K562 (cell line): ENCODE measurements around the gene HNRNPA2B1. TPM values are rescaled to one million over a fixed set of nuclear protein-coding genes. Genes with fewer than 3 reads are reported as not detected.

Source experiments
- BACH1 ChIP-seq: fragments of 200-800 bp; sonication (Bioruptor generic); IDR thresholded peaks from 2 replicates; pipeline ENCODE4 v1.6.1; 2016; ENCODE audit warnings: missing genetic modification characterization, missing compliant biosample characterization
- CEBPG ChIP-seq, 3 experiments: fragments of 200-800 bp in 1 of 3; sonication (Bioruptor generic) in 1 of 3; sonication (generic) in 1 of 3; formaldehyde crosslinking in 1 of 3; IDR thresholded peaks in 2 of 3; conservative IDR thresholded peaks in 1 of 3; 2 replicates each; pipeline versions ENCODE4 v1.6.1 to v1.8.0; 2016 to 2022; ENCODE audit warnings: missing compliant biosample characterization in 2 of 3, missing genetic modification characterization in 2 of 3, mild to moderate bottlenecking in 1 of 3, missing genetic modification reagents in 1 of 3
- E2F3 ChIP-seq: fragments of 250-450 bp; sonication (Bioruptor Pico); IDR thresholded peaks from 2 replicates; pipeline ENCODE4 v1.4.0; 2020; ENCODE audit warnings: mild to moderate bottlenecking
- MAZ ChIP-seq, 2 experiments: fragments of 450-650 bp in 1 of 2; sonication (generic) in 1 of 2; formaldehyde crosslinking; IDR thresholded peaks in 1 of 2; conservative IDR thresholded peaks in 1 of 2; 2 replicates each; pipeline versions ENCODE4 v1.4.0 to v1.5.0; 2020; ENCODE audit warnings: mild to moderate bottlenecking in 1 of 2, missing genetic modification reagents in 1 of 2
- MCM5 ChIP-seq: fragments of 450-650 bp; IDR thresholded peaks from 2 replicates; pipeline ENCODE4 v1.6.1; 2016; ENCODE audit warnings: low read depth
- MTA2 ChIP-seq: fragments of 450-650 bp; IDR thresholded peaks from 2 replicates; pipeline ENCODE4 v1.6.1; 2016; ENCODE audit warnings: low read depth
- NR4A1 ChIP-seq, 2 experiments: fragments of 250-450 bp in 1 of 2; fragments of 450-650 bp in 1 of 2; sonication (Bioruptor Pico) in 1 of 2; IDR thresholded peaks; 2 replicates each; pipeline versions ENCODE4 v1.4.0 to v1.6.1; 2016 to 2020; ENCODE audit warnings: mild to moderate bottlenecking in 2 of 2, missing compliant biosample characterization in 1 of 2, missing genetic modification characterization in 1 of 2, moderate library complexity in 1 of 2
- PHF8 ChIP-seq: fragments of 200-600 bp; sonication (generic); IDR thresholded peaks from 2 replicates; pipeline ENCODE4 v1.6.1; 2012; ENCODE audit warnings: mixed run types, mild to moderate bottlenecking, inconsistent platforms, low read length, moderate library complexity, borderline replicate concordance
- PRDM10 ChIP-seq: fragments of 450-650 bp; IDR thresholded peaks from 2 replicates; pipeline ENCODE4 v1.6.1; 2018; ENCODE audit not compliant: partially characterized antibody
- RFX1 ChIP-seq: fragments of 450-650 bp; IDR thresholded peaks from 2 replicates; pipeline ENCODE4 v1.6.1; 2016; ENCODE audit warnings: mild to moderate bottlenecking, moderate library complexity
- SMAD2 ChIP-seq: fragments of 150-350 bp; IDR thresholded peaks from 2 replicates; pipeline ENCODE4 v1.6.1; 2014; ENCODE audit warnings: low read depth, mild to moderate bottlenecking, low read length
- XRCC4 ChIP-seq: IDR thresholded peaks from one replicate; pipeline ENCODE4 v1.6.1; 2011; ENCODE audit not compliant: insufficient read depth, insufficient read length; ENCODE audit errors: extremely low read depth
- ZBTB40 ChIP-seq, 2 experiments: fragments of 450-650 bp in 1 of 2; sonication (generic) in 1 of 2; formaldehyde crosslinking in 1 of 2; IDR thresholded peaks; 2 replicates each; pipeline versions ENCODE4 v1.7.1 to v1.9.0; 2016 to 2022; ENCODE audit warnings: inconsistent platforms in 1 of 2, mild to moderate bottlenecking in 1 of 2, missing genetic modification reagents in 1 of 2
- ZBTB7A ChIP-seq: IDR thresholded peaks from 2 replicates; pipeline ENCODE4 v1.6.1; 2011; ENCODE audit warnings: low read depth, mild to moderate bottlenecking, low read length, moderate library complexity, borderline replicate concordance; ENCODE audit not compliant: control insufficient read depth
- ZNF263 ChIP-seq: sonication (generic); formaldehyde crosslinking; IDR thresholded peaks from 2 replicates; pipeline ENCODE4 v1.8.0; 2022; ENCODE audit warnings: mild to moderate bottlenecking, missing genetic modification reagents, borderline replicate concordance
- polyA plus RNA-seq, 8 experiments: library from polyadenylated mRNA; depleted of rRNA in 4 of 8; stranded (reverse) in 5 of 8; unstranded in 3 of 8; fragments of >200 nt; fragmentation: Nextera tagmentation in 2 of 8; fragmentation: Illumina TruSeq in 1 of 8; extraction: Ambion mirVana in 2 of 8; extraction: Trizol in 1 of 8; gene quantifications; 2 replicates each; pipeline versions ENCODE4 v1.2.1 to v1.2.3, GENCODE V29; 2011 to 2014; ENCODE audit warnings: inconsistent platforms in 1 of 8, missing spikeins in 1 of 8
- total RNA-seq, 7 experiments: library from RNA; depleted of rRNA in 6 of 7; stranded (reverse); fragments of >200 nt in 6 of 7; fragmentation: Illumina TruSeq in 2 of 7; extraction: Trizol in 2 of 7; gene quantifications; 2 replicates each; pipeline versions ENCODE4 v1.2.1 to v1.2.3, GENCODE V29; 2011 to 2021; ENCODE audit warnings: low replicate concordance in 1 of 7

The HNRNPA2B1 gene
- total and polyA plus RNA-seq, 9 of the 15 experiments (the other 6 are each of a cell fraction or from before 2014, with no cell fraction given), result 630 to 1,989 (median 865) TPM

GRCh38 chr7:26180792-26181198, 19.8 kb downstream of the HNRNPA2B1 start (continued):
- no peak for TF ChIP-seq ZBTB40 (IDR thresholded peaks at IDR 0.05)
- no peak for TF ChIP-seq ZBTB40 (CRISPR knock-in tag; IDR thresholded peaks at IDR 0.05)
- TF ChIP-seq PHF8, result no peak
- peak; percentile 19 for TF ChIP-seq PRDM10
- TF ChIP-seq CEBPG (CRISPR knock-in tag; IDR thresholded peaks at IDR 0.05), result no peak
- no peak for TF ChIP-seq CEBPG (tag; conservative IDR thresholded peaks at IDR 0.05 in 1 of 2, IDR thresholded peaks at IDR 0.05 in 1 of 2)
- no peak for TF ChIP-seq E2F3 (CRISPR knock-in tag)
- no peak for TF ChIP-seq NR4A1 (CRISPR knock-in tag; IDR thresholded peaks at IDR 0.05)
- TF ChIP-seq NR4A1 (tag; IDR thresholded peaks at IDR 0.05), result no peak
- TF ChIP-seq BACH1 (tag), result peak; percentile 54; the same call in 1 of the 2 replicates
- no peak for TF ChIP-seq ZBTB7A
- TF ChIP-seq MAZ (CRISPR knock-in tag; conservative IDR thresholded peaks at IDR 0.05 in 1 of 2, IDR thresholded peaks at IDR 0.05 in 1 of 2), result 0 out of 4 replicates have a peak, but pooled peaks have one; percentile 19 to 51
- no peak for TF ChIP-seq XRCC4
- TF ChIP-seq RFX1, result no peak
- no peak for TF ChIP-seq MCM5
- no peak for TF ChIP-seq ZNF263 (CRISPR knock-in tag)
- peak; percentile 79 for TF ChIP-seq MTA2
- TF ChIP-seq SMAD2, result no peak
